NCI-H526 (cell line): Measurements from ENCODE around the gene RHAG.
"Not testable (repeated sequence)": the region's sequence is repeated elsewhere in the genome, so short reads cannot be mapped to it uniquely, and the experiment has no call there.

ENCODE experiments used
- DNase-seq, 2 experiments: peaks; one replicate each; lab custom pipeline; 2025; lab: John Stamatoyannopoulos, UW

RHAG gene

DNA sequence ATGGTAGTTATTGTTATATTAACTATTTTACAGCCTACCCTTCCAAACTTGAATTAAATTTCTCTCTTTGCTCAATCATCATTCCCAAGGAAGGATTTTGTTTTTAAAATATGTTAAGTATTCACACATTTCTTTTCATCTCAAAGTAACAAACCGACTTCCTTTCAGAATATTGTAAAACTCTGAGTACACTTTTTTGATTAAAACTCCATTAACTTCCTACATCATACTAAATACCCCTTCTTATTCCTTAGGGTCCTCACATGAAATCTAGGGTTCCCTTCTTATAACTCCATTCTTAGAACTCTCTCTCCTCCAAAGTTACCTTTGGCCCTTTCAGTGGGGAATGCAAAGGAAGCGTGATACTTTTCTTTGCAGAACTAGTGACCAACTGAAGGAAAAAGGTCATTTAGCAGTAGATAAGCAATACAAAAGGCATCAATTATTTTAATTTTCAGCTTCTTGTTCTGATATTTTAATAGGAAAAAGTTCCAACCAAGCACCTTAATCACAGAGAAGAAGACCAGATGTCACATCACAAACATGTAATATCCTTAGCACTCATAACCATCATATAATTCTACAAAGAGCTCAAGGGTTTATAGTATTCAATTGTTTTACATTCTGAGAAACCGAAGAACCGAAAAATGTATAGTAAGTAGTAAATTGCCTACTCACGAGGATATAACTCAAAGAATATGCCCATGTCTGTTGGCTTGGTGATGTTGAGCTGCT, 494 bp downstream of the RHAG start:
- no peak for DNase-seq

DNA sequence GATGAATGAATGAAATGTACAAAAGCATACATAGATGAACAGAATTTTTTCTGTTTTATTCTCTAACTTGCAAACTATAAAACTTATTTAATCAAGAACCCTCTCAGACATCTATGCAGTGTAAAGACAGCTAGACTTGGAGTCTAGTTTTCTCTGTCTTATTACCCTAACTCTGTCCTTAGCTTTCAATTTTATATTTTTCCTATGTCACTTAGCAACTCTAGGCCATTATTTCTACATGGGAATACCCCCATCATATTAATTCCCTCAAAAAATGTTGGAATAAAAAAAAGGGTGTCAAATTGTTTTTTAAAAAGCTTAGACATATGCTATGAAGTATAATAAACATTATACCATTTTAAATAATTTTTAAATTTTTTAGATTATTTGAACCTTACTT, 1.2 kb downstream of the RHAG start:
- no peak for DNase-seq

DNA sequence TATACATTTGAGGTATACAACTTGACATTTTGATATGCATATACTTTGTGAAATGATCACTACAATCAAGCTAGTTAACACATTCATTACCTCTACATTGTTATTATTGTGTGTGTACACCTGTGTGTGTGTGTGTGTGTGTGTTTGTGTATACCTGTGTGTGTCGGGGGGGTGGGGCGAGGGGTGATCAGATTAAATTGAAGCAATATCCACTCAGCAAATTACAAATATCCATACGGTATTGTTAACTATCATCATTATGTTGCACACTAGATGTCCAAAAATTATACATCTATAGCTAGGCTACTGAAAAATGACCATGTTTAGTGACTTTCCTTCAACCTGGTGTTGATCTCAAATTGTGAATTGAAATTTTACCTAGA, 1.8 kb downstream of the RHAG start:
- DNase-seq, result no peak

DNA sequence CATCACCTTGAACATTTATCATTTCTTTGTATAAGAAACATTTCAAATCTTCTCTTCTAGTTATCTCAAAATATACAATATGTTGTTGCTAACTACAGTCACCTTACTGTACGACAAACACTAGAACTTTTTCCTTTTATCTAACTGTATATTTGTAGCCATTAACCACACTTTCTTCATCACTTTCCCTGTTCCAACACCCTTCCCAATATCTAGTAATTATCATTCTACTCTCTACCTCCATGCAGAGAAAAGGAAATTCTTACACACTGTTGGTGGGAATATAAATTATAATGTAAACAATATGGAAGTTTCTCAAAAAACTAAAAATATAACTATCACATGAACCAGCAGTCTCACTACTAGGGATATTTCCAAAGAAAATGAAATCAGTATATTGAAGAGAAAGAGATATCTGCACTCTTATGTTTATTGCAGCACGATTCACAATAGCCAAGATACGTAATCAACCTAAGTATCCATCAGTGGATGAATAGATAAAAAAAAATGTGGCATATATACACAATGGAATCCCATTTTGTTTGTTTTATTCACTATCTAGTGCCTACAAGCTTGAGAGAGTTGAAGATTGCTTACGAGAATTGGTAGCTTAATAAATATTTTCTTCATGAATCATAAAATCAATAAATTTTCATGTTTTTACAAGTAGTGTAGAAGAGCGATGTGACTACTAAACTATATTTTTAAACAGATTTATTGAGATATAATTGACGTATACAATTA, 2.4 kb downstream of the RHAG start:
- no peak for DNase-seq

- no peak for DNase-seq
Measured at GRCh38 chr6:49633541-49633940, 3.1 kb downstream of the RHAG start.

GRCh38 chr6:49632727-49633126, 3.9 kb downstream of the RHAG start:
- no peak for DNase-seq

DNA sequence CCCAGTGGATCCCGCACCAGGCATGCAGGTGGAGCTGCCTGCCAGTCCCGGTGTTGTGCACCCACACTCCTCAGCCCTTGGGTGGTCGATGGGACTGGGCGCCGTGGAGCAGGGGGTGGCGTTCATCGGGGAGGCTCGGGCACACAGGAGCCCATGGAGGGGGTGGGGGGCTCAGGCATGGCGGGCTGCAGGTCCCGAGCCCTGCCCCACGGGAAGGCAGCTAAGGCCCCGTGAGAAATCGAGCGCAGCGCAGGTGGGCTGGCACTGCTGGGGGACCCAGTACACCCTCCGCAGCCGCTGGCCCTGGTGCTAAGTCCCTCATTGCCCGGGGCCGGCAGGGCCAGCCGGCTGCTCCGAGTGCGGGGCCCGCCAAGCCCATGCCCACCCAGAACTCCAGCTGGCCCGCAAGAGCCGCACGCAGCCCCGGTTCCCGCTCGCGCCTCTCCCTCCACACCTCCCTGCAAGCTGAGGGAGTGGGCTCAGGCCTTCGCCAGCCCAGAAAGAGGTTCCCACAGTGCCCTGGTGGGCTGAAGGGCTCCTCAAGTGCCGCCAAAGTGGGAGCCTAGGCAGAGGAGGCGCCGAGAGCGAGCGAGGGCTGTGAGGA, 7.1 kb downstream of the RHAG start:
- not testable (repeated sequence) for DNase-seq

DNA sequence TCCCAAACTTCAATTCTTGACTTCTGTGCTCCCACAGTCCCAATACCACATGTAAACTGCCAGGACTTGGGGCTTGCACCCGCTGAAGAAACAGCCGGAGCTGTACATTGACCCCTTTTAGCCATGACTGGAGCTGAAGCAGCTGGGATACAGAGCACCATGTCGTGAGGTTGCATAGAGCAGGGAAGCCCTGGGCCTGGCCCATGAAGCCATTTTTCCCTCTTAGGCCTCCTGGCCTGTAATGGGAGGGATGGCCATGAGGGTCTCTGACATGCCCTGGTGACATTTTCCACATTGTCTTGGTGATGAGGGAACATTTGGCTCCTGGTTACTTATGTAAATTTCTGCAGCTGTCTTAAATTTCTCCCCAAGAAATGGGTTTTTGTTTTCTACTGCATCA, 9.8 kb downstream of the RHAG start:
- DNase-seq, result no peak

DNA sequence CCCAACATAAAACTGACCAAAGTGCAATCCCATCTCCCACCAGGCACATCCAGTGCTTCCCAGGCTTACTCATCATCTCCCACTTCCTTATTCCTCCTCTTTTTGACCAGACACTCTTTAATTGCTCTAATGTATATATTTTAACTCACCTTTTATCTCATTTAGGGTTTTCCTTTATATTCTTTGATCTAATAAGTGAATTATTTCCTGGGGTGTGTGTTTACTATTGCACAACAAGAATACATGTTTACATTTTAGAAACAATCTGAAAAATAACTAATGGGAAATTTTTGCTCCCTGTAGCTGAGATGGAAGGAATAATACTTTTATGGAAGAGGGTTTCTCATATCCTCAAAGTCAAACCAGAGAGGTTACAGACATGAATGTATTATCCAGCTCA, 18.4 kb downstream of the RHAG start:
- DNase-seq, result no peak

DNA sequence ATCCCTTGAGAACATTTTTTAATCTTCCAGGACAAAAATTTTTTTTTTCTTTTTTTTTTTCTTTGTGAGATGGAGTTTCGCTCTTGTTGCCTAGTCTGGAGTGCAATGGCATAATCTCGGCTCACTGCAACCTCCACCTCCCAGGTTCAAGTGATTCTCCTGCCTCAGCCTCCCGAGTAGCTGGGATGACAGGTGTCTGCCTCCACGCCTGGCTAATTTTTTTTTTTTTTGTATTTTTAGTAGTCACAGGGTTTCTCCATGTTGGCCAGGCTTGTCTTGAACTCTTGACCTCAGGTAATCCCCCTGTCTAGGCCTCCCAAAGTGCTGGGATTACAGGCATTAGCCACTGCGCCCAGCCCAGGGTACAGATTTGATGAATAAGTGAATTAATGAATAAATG, 22.5 kb downstream of the RHAG start:
- DNase-seq, result not testable (repeated sequence)

GRCh38 chr6:49609285-49609684, 27.4 kb downstream of the RHAG start:
- peak in 1 of 2 experiments; percentile 18 for DNase-seq

DNA sequence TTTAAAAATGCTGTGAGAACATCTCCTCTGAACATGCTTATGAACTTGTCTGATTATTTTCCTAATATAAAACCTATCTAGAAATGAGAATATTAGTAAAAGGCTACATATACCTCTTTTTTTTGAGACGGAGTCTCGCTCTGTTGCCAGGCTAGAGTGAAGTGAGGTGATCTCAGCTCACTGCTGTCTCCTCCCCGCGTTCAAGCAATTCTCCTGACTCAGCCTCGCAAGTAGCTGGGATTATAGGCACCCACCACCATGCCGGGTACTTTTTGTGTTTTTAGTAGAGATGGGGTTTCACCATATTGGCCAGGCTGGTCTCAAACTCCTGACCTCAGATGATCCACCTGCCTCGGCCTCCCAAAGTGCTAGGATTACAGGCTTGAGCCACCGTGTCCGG, 28.4 kb downstream of the RHAG start:
- DNase-seq, result not testable (repeated sequence)

DNA sequence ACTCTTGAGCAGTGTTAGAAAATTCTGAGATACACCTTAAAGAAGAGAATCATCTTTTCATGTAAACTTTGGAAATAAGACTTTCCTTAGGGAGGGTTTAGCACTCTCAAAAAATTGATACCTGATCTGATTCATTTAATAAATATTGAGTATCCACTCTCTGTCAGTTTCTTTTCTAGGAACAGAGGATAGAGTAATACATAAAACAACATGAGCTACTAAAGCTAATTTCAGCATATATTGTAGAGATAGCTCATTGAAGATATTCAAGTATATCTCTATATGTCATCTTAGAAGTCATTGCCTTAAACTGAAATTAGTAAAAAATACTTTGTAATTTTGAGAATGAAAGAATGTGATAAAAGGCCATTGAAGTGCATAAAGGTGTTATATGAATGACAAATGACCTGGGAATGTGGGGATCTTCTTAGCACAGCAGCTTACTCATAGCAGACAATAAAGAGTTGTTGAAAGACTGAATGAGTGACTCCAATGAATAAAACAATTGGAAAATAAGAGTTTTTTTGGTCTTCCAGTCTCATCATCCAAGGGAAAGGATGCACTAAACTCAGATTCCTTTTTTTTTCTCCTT, 29.2 kb downstream of the RHAG start:
- DNase-seq, result no peak

DNA sequence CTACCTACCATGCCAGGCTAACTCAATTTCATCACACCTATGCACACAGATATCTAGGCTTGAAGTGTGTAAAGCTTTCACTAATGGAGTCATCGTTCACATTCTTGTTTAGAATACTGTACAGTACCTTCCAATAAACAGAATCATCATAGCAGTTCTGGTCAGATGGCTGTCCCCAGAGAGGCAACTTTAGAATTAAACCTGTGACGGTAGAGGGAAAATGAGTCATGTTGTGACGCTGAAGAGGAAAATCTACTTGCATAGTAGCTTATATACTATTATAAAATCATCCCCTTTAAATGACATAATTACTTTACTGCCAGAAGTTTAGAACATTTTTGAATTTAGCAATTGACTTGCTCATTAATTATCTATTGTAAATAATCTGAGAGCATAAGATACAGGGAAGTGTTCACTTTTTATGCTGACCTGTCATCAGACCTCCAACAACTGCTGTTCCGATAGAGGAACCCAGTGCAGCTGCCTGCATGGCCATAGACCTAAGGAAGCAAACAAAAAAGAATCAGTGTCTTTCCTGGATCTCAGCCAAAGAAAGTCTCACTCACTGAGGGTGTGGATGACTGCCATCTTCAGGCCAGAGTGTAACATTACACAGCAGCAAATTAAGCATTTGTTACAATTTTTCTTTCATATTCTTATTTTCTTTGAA, 29.8 kb downstream of the RHAG start:
- peak; percentile 65 to 83 for DNase-seq

GRCh38 chr6:49604080-49604479, 32.6 kb downstream of the RHAG start:
- DNase-seq, result not testable (repeated sequence)

DNA sequence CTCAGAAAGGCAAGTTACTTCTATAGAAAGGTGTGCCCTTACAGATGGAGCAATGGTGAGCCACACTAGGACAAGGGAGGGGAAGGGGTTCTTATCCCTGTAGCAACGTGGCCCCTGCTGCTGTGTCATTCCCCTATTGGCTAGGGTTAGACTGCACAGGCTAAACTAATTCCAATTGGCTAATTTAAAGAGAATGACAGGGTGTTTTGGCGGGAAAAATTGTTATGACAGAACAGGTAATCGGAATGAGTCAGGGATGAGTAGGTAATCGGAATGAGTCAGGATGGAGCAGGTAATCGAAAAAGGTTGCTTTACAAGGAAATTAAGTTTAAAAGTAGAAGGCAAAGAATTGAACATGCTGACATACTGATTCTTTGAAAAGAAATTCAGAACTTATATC, 49.4 kb downstream of the RHAG start:
- not testable (repeated sequence) for DNase-seq

DNA sequence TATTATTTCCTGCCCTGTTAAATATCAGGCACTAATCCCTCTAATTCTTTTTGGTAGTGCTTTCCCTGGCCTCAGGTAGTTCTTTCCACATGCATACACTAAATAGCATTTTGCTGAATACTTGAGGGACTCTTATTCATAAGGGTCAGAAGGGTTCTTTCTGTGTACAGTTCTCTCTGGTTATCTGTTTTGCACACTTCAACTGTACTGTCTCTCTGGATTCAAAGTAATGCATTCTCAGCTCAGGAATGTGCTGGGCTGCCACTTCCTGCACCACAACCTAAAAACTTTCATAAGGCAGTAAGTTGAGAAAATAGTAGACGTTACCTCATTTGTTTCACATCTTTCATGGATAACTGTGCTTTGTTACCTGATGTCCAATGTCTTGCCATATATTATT, 54.1 kb downstream of the RHAG start:
- DNase-seq, result no peak

DNA sequence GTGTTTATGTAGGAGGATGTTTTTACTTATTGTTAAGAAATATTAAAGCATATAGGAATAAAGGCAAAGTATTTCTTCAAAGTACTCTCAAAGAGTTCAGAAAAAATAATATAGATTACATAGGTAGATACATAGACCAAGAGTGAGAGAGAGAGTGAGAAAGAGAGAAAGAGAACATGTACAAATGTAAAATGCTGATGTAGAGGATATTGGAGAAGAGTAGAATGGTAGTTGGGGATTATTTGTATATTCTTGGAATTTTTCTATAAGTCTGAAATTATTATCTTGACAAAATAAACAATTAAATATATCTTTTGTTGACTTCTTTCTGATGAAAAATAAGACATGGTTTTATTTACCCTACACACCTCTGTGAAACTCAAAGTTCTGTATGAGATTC, 57.0 kb downstream of the RHAG start:
- no peak for DNase-seq

DNA sequence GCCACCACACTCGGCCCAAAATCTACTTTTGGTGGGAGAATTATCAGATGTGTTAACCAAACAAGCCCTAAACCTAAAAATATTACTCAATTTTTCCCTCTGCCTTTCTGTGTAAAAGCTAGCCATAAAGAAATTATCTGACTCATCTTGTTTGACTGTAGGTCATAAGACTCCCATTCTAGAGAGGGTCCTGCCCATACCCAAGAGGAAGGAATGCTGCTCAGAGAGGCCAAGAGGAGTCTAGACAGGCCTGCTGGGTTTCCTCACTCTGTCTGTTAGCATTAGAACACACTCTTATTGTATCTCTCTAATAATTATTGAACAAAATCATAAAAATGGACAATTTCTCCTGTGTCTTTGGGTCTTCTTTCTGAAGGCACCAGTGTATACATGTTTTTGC, 60.0 kb downstream of the RHAG start:
- no peak for DNase-seq

DNA sequence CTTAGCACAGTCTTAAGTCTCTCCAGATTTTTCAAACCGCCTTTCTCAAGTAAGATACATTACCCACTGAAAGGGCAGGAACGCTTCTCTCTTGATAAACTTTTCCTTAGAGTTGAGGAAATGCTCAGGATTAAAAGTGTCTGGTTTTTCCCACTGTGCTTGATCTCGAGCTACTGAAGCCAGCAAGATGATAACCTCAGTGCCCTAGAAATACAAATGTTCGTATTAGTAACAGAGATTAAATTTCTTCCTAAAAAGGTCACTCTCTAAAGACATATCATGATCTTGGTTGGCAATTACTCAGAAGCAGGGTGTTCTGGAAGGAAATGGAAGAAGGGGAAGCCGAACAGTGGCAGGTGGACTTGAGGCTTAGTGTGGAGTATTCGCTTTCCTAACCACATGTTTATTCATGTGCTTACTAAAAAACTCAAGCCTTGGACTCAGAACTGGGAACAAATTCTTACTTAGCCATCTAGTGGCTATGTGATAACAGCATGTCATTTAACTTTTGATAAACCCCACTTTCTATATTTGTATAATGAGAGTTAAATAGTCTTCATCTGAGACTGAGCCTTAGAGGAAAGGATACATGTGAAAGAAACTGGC, 66.1 kb downstream of the RHAG start:
- no peak for DNase-seq

GRCh38 chr6:49565855-49566254, 70.8 kb downstream of the RHAG start:
- DNase-seq, result no peak

DNA sequence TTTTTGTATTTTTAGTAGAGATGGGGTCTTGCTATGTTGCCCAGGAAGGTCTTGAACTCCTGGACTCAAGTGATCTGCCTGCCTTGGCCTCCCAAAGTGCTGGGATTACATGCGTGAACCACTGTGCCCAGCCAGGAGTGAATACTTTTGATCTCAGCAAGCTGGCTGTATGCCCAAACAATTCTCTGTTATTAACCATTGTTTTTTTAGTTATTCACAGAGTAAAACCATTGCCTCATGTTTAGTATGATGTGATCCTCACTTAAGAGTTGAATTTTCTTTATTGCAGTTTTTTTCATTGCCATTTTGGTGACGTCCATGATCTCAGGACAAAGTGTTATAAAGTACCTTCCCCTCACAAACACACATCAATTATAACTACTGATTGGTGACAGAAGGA, 71.4 kb downstream of the RHAG start:
- DNase-seq, result no peak
